ENCODE measurements around the gene KY.

GRCh38 chr3:134651347-134652041 lies 672 bp upstream of the KY start:
- TF ChIP-seq, protein P1, sequence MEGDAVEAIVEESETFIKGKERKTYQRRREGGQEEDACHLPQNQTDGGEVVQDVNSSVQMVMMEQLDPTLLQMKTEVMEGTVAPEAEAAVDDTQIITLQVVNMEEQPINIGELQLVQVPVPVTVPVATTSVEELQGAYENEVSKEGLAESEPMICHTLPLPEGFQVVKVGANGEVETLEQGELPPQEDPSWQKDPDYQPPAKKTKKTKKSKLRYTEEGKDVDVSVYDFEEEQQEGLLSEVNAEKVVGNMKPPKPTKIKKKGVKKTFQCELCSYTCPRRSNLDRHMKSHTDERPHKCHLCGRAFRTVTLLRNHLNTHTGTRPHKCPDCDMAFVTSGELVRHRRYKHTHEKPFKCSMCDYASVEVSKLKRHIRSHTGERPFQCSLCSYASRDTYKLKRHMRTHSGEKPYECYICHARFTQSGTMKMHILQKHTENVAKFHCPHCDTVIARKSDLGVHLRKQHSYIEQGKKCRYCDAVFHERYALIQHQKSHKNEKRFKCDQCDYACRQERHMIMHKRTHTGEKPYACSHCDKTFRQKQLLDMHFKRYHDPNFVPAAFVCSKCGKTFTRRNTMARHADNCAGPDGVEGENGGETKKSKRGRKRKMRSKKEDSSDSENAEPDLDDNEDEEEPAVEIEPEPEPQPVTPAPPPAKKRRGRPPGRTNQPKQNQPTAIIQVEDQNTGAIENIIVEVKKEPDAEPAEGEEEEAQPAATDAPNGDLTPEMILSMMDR (IDR thresholded peaks at IDR 0.05; ENCODE audit: low read depth, low read length, missing input control), result no peak
- TF ChIP-seq REST (IDR thresholded peaks at IDR 0.05) (no peak), NR2F2 (IDR thresholded peaks at IDR 0.05) (no peak), YY1 (IDR thresholded peaks at IDR 0.05) (no peak), MAX (IDR thresholded peaks at IDR 0.05) (no peak), RAD21 (IDR thresholded peaks at IDR 0.05) (no peak), EGR1 (IDR thresholded peaks at IDR 0.05; ENCODE audit: low read depth in 2 of 2) (no peak)
- TF ChIP-seq, protein P2, sequence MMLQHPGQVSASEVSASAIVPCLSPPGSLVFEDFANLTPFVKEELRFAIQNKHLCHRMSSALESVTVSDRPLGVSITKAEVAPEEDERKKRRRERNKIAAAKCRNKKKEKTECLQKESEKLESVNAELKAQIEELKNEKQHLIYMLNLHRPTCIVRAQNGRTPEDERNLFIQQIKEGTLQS (IDR thresholded peaks at IDR 0.05), result no peak

Data from liver (tissue), 3 donors.